Right renal cortex interstitium (tissue), 3 donors: ENCODE results near the gene PRDX3. TPM values are rescaled to one million over a fixed set of nuclear protein-coding genes. Genes with fewer than 3 reads are reported as not detected.
"Not testable (repeated sequence)": the region's sequence is repeated elsewhere in the genome, so short reads cannot be mapped to it uniquely, and the experiment has no call there.

Experiments
- DNase-seq, 3 donors: peaks; one replicate each; pipeline ENCODE4 v3.0.0-alpha.2; 2013; ENCODE audit warnings: low read depth in 3 of 3, low spot score in 2 of 3
- polyA plus RNA-seq, 3 donors: library from polyadenylated mRNA; unstranded; fragments of 120-200 nt; gene quantifications; one replicate each; pipeline ENCODE4 v1.2.1, GENCODE V29; 2013; ENCODE audit not compliant: insufficient read length in 3 of 3

PRDX3 gene
- polyA plus RNA-seq, 3 donors, result 293 to 330 (median 294) TPM

DNA sequence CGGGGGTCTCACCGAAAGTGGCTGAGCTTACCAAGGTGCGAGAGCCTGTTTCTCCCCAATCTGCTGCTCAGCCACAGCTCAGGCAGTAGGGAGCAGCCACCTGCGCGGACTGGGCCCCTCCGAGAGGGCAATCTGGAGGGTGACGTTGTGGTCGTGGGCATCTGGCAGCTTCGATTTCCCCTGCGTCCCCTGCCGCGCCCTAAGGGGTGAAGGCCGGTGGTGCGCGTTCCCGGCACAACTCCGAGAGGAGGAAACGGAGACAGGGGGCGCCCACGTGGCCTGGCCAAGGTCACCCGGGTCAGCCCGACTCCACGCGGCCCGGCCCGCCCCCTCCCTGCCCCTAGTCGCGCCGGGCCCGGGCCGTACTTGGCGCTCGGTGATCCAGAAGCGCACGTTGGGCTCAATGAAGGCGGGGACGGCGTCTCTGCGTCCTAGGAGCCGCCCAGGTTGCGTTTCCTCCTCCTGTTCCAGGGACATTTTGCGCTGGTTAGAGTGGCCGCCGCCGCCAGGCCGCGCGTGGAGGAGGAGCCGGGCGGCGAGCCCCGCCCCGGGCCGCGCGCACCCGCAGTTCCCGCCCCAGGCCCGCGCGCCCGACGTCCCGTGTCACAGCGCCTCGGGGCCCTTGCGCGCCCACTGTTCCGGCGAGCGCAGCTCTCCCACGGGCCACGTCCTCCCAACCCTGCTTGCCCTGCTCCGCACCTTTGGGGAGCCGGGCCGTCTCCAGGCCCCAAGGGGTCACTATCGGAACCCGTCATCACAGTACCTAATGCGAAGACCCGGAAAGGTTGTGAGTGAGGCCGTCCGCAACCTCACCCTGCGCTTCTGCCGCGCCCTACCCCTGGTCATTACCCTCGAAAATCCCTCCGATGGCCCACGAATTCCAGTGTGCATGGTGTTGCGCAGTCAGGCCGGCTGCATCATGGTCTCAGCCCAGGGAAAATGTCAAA is 13.2 kb downstream of the PRDX3 start, which contains the start of gene SFXN4:
Gene SFXN4 (minus strand): TSS at position 544 of the 947 bp plus-strand sequence. CDS start 67 bp downstream, at position 477.
- DNase-seq, result peak in 1 of 3 donors; percentile 45

- peak in 1 of 3 donors; percentile 7 for DNase-seq
Observed at GRCh38 chr10:119162452-119163092, 16.0 kb downstream of the PRDX3 start.

- DNase-seq, result peak in 2 of 3 donors; percentile 23 to 35
Observed at GRCh38 chr10:119161680-119162451, 16.7 kb downstream of the PRDX3 start.

GRCh38 chr10:119159332-119159731 is 19.3 kb downstream of the PRDX3 start:
- no peak for DNase-seq

GRCh38 chr10:119153661-119154060 is 25.0 kb downstream of the PRDX3 start:
- no peak for DNase-seq

GRCh38 chr10:119153041-119153440 is 25.6 kb downstream of the PRDX3 start:
- DNase-seq, result no peak

- DNase-seq, result not testable (repeated sequence)
Observed at GRCh38 chr10:119151601-119152000, 27.0 kb downstream of the PRDX3 start.

DNA sequence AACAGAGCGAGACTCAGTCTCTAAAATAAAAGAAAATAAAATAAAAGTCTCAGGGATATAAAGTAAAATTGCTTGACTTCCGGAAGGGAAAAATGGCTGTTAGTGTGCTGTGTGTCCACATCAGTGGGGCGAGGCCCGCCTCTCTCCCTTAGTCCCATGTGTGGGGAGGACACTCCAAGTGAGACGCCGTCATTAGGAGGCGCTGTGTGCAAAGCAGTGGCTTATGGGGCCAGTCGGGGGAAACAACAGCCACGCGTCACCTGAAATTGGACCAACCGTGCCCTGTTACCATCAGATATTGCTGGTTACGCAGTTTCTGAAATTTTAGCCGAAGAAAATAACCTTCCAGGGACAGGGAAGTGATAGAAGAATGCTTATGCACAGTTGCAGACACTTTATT is 28.9 kb downstream of the PRDX3 start:
- no peak for DNase-seq

GRCh38 chr10:119149157-119149556 is 29.5 kb downstream of the PRDX3 start:
- no peak for DNase-seq

GRCh38 chr10:119143657-119144056 is 35.0 kb downstream of the PRDX3 start:
- DNase-seq, result no peak

DNA sequence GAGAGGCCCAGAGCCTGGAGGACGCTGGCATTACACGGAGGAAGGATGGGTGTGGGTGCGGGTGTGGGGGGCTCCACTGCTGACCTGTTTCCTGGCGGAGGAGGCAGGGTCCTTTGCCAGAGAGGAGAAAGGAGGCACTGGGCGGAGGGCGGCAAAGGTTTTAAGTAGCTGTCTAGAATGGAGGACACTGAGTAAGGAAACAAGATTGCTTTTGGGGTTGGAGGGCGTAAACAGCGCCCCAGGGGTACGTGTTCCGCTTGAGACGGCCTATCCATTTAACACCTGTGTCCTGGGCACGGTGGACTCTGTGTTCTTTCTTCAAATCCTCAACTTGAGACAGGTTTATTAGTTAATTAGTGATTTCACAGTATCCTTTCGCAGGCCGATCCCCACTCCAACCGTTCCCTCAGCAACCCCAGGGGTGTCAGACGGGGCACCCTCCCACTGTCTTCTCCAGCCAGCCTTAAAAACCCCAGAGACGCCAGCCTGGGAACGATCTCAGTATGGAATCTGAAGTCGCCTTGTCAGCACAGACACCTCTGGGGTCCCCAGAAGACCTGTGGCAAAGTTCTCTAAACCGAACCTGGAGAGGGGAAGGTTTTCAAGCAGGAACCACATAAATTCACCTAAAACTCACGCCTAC is 37.9 kb downstream of the PRDX3 start:
- DNase-seq, result no peak

- peak in 1 of 3 donors; percentile 21 for DNase-seq
Observed at GRCh38 chr10:119139464-119140067, 39.0 kb downstream of the PRDX3 start.

GRCh38 chr10:119138346-119139306 is 40.0 kb downstream of the PRDX3 start:
- DNase-seq, result no peak

DNA sequence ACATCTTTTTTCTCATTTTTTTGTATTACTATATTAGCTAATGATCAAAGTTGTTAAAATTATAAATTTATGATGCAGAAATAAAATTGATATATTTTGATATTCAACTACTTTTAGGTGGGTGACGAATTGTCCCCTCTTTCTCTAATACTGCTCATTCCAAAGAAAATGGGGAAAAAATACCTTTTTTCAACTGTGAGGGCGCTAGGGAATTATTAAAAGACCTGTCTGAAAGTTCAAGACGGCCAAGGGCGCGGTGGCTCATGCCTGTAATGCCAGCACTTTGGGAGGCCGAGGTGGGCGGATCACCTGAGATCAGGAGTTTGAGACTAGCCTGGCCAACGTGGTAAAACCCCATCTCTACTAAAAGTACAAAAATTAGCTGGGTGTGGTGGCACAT is 40.7 kb downstream of the PRDX3 start:
- DNase-seq, result not testable (repeated sequence)

DNA sequence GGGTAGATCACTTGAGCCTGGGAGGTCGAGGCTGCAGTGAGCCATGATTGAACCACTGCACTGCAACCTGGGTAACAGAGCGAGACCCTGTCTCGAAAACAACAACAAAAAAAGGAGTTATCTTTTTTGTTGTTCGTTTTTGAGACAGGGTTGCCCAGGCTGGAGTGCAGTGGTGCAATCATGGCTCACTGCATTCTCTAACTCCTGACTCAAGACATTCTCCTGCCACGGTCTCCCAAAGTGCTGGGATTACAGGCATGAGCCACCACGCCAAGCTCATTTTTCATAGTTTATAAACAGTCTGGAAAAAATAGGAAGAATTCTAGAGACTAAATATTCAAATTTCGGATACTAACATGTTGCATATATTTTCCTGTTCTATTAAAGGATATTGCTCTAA is 42.5 kb downstream of the PRDX3 start:
- no peak for DNase-seq

DNA sequence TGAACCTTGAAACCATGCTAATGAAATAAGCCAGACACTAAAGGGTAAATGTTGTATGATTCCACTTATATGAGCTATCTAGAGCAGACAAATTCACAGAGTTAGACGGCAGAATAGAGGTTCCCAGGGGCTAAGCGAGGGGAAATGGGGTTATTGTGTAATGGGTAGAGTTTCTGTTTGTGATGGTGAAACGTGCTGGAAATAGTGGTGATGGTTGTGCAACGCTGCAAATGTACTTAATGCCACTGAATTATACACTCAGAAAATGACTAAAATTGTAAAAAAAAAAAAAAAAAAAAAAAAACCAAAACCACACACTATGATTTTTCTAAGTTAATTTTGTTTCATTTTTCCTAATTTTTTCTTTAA is 43.1 kb downstream of the PRDX3 start:
- DNase-seq, result no peak

DNA sequence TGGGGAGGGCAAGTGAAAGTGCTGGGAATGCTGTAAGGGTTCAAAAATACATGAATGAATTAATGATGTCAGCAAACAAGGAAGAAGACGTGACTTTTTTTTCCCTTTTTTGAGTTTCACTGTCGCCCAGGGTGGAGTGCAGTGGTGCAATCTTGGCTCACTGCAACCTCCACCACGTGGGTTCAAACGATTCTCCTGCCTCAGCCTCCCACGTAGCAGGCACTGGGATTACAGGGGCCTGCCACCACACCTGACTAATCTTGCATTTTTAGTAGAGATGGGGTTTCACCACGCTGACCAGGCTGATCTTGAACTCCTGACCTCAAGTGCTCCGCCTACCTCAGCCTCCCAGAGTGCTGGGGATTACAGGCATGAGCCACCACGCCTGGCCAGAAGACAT is 44.7 kb downstream of the PRDX3 start:
- DNase-seq, result no peak

DNA sequence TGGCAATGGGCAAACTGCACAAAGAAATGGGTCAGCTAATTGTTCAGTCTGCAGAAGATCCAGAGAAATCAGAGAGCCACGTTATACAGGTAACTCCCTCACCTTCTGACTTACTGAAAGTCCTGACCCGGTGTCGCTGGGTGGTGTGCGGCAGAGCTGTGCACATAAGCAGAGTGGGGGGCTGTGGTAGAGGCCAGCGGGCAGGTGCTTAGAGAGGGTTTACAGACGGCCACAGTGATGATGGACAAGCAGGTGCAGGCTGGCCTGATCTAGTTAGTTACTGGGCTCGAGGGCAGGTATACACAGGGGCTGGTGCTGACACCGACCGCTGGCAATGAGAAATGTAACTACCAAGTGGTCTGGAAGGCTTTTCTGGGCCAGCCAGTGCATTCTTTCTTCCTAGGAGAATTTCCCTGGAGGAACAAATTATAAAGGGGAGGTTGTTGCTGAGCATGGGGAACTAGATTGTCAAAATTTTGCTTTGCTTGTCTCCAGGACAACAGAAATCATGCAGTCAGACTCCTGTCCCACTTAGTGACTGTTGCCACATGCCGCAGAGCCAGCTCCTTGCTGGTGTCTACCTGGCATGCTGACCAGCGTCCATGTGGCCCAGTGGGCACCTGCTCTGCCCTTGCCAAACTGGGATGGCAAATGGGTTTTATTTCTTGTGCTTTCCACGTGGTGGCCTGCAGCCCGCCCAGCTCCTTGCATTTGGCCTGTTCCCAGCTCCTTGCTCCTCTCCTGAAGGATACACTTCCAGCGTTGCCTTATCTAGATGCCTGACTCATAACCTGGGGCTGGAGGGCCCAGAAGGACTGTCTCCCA is 45.9 kb downstream of the PRDX3 start:
- no peak for DNase-seq
